ENCODE results near the gene CLDN15. TPM values are rescaled to one million over a fixed set of nuclear protein-coding genes. Genes with fewer than 3 reads are reported as not detected.

CLDN15 gene
- total RNA-seq, 1 experiment from 2014 or later: 8.5 TPM

DNA sequence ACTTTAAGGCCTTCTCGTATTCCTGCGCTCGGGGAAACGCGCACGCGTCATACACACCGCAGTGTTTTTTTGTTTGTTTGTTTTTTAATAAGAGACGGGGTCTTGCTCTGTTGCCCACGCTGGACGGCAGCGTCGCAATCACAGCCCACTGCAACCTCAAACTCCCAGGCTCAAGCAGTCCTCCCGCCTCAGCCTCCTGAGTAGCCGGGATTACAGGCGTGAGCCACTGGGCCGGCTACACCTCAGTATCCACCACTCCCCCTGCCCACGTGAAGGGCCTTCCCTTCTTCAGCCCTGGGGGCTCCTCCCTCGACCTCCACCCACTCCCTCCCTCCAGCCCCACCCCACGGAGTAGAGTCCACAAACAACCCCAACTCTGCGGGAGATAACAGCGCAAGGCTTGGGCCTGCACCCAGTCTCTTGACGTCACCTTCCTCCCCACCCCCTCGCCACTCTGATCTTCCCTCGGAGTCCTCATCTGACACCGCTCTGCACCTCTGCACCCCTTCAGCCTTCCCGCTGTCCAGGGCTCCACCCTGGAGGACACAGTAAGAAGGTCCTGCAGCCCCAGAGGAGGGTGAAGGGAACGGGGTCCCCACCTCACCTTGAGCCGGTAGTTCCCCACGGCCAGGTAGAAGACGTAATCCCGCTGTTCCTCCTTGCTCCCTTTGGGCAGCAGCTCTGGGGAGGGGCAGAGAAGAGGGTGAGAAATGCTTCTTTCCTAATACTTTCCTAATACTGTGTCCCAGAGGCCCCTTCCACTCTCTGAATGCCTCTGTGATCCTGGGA lies 2.8 kb upstream of the CLDN15 start:
- peak overlapping the region; percentile 54 for H3K27ac Mint-ChIP-seq (ENCODE audit: low read depth, unreplicated experiment)
- H3K27me3 Mint-ChIP-seq (ENCODE audit: insufficient read depth, unreplicated experiment): no peaks in the 10 kb centered on the region
- H3K4me1 Mint-ChIP-seq (ENCODE audit: insufficient read depth, unreplicated experiment): no peaks in the 10 kb centered on the region
- TF ChIP-seq, protein P1, sequence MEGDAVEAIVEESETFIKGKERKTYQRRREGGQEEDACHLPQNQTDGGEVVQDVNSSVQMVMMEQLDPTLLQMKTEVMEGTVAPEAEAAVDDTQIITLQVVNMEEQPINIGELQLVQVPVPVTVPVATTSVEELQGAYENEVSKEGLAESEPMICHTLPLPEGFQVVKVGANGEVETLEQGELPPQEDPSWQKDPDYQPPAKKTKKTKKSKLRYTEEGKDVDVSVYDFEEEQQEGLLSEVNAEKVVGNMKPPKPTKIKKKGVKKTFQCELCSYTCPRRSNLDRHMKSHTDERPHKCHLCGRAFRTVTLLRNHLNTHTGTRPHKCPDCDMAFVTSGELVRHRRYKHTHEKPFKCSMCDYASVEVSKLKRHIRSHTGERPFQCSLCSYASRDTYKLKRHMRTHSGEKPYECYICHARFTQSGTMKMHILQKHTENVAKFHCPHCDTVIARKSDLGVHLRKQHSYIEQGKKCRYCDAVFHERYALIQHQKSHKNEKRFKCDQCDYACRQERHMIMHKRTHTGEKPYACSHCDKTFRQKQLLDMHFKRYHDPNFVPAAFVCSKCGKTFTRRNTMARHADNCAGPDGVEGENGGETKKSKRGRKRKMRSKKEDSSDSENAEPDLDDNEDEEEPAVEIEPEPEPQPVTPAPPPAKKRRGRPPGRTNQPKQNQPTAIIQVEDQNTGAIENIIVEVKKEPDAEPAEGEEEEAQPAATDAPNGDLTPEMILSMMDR (IDR thresholded peaks at IDR 0.05; ENCODE audit: unreplicated experiment): no peak
- H3K4me3 Mint-ChIP-seq (ENCODE audit: unreplicated experiment): no peak overlapping the region
- POLR2A ChIA-PET: interaction anchor here (1.1 kb wide), 1 partner anchor 23 kb away, joined by 5 read pairs; the partner anchor contains the start of genes PLOD3 and ZNHIT1
- no peak for DNase-seq (ENCODE audit: unreplicated experiment)
- intact Hi-C loops (cut with micrococcal nuclease): loop anchor here (5.0 kb wide), 1 partner anchor 42 kb away; no protein-coding TSS in a partner anchor
- H3K36me3 Mint-ChIP-seq (ENCODE audit: insufficient read depth, unreplicated experiment): peaks cover 30% of the 10 kb centered on the region
- H3K9me3 Mint-ChIP-seq (ENCODE audit: unreplicated experiment): no peaks in the 10 kb centered on the region
- no TSS peak for BruUV-seq (replicated peaks)
- CTCF ChIA-PET: interaction anchor here (0.9 to 1.1 kb wide), 2 partner anchors 23 to 42 kb away, joined by 3 to 4 read pairs; partner anchors contain the start of genes PLOD3 and ZNHIT1

DNA sequence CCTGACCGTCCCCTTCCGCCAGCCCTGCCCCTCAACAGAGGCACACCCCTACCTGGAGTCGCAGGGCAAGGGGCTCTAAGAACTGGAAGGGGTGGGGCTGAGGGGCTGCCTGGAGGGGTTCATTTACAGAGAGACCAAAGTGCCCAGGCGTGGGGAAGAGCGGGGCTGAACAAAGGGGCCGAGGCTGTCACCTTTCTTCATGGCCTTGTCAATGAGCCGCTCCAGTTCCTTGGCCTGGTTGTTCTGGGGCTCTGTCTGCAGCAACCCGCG lies 2.3 kb upstream of the CLDN15 start:
- BruUV-seq (replicated peaks): no TSS peak
- ChIA-PET POLR2A (no interaction called here), CTCF (no interaction called here)
- H3K27me3 Mint-ChIP-seq (ENCODE audit: insufficient read depth, unreplicated experiment): no peaks in the 10 kb centered on the region
- no peaks in the 10 kb centered on the region for H3K4me1 Mint-ChIP-seq (ENCODE audit: insufficient read depth, unreplicated experiment)
- H3K27ac Mint-ChIP-seq (ENCODE audit: low read depth, unreplicated experiment): no peak overlapping the region
- DNase-seq (ENCODE audit: unreplicated experiment): no peak
- peaks cover 24% of the 10 kb centered on the region for H3K36me3 Mint-ChIP-seq (ENCODE audit: insufficient read depth, unreplicated experiment)
- TF ChIP-seq, protein P1 (IDR thresholded peaks at IDR 0.05; ENCODE audit: unreplicated experiment): no peak
- H3K4me3 Mint-ChIP-seq (ENCODE audit: unreplicated experiment): no peak overlapping the region
- intact Hi-C loops (cut with micrococcal nuclease): loop anchor here (5.0 kb wide), 1 partner anchor 42 kb away; no protein-coding TSS in a partner anchor
- no peaks in the 10 kb centered on the region for H3K9me3 Mint-ChIP-seq (ENCODE audit: unreplicated experiment)

DNA sequence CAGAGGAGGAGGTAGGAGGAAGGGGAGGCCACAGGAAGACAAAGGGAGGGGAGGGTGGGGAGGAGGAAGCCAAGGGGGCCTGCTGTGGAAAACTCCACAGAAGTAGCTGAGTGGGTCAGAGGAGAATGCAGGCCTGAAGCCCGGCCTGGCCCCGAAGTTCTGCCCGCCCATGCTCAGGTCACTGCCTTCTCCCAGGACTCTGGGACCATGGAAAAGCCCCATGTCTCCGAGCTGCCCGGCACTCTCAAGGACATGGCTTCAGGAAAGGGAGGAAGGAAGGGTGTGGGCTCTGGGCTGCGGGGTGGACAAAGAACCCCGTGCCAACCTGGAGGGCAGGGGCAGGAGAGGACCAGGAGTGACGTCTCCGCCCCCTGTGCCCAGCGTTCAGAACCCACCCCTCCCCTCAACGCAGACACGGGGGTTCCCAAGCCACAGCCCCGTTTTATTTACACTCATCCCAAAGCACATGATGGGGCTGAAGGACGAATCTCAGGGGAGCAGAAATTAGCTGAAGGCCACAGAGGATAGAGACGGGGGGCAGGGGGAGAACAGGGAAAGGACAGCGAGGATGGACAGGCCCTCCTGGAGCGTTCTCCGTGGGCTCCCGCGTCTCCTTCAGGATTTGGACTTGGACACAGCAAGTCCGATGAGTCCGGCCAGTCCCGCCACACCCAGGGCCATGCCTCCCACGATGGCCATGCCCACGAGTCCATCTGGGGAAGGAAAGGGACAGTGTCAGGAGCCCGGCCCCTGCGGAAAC lies 1.8 kb upstream of the CLDN15 start:
- BruUV-seq (replicated peaks): no TSS peak
- DNase-seq (ENCODE audit: unreplicated experiment): no peak
- H3K4me1 Mint-ChIP-seq (ENCODE audit: insufficient read depth, unreplicated experiment): no peaks in the 10 kb centered on the region
- H3K4me3 Mint-ChIP-seq (ENCODE audit: unreplicated experiment): no peak overlapping the region
- no peak overlapping the region for H3K27ac Mint-ChIP-seq (ENCODE audit: low read depth, unreplicated experiment)
- TF ChIP-seq, protein P1 (IDR thresholded peaks at IDR 0.05; ENCODE audit: unreplicated experiment): no peak
- H3K27me3 Mint-ChIP-seq (ENCODE audit: insufficient read depth, unreplicated experiment): no peaks in the 10 kb centered on the region
- intact Hi-C loops (cut with micrococcal nuclease): no loop called here
- peaks cover 20% of the 10 kb centered on the region for H3K36me3 Mint-ChIP-seq (ENCODE audit: insufficient read depth, unreplicated experiment)
- POLR2A ChIA-PET: interaction anchor here (0.9 kb wide), 1 partner anchor 22 kb away, joined by 4 read pairs; the partner anchor contains the start of genes PLOD3 and ZNHIT1
- no peaks in the 10 kb centered on the region for H3K9me3 Mint-ChIP-seq (ENCODE audit: unreplicated experiment)
- CTCF ChIA-PET: no interaction called here
